GM06990 (cell line): ENCODE data around the gene NPFFR1.

Source experiments
- DNase-seq: peaks from one replicate; pipeline ENCODE4 v3.0.0-alpha.2; 2011; ENCODE audit not compliant: insufficient read length; ENCODE audit errors: extremely low read depth
- H3K27me3 ChIP-seq: replicated peaks from 2 replicates; pipeline ENCODE4 v1.6.0; 2011; ENCODE audit warnings: low read length; ENCODE audit not compliant: control insufficient read depth, insufficient read depth
- H3K36me3 ChIP-seq: 2 replicates; pipeline ENCODE4 v1.5.1; 2011; ENCODE audit warnings: low read length; ENCODE audit not compliant: control insufficient read depth, insufficient read depth
- H3K4me3 ChIP-seq: replicated peaks from 2 replicates; pipeline ENCODE4 v1.5.1; 2011; ENCODE audit warnings: low read depth, mild to moderate bottlenecking, control low read depth, low read length
- TF ChIP-seq, protein P1 (sequence below): IDR thresholded peaks from 2 replicates; pipeline ENCODE4 v1.5.1; 2011; ENCODE audit warnings: low read length, control low read depth, mild to moderate bottlenecking, inconsistent platforms; ENCODE audit not compliant: insufficient read depth, poor library complexity, severe bottlenecking

NPFFR1 gene

DNA sequence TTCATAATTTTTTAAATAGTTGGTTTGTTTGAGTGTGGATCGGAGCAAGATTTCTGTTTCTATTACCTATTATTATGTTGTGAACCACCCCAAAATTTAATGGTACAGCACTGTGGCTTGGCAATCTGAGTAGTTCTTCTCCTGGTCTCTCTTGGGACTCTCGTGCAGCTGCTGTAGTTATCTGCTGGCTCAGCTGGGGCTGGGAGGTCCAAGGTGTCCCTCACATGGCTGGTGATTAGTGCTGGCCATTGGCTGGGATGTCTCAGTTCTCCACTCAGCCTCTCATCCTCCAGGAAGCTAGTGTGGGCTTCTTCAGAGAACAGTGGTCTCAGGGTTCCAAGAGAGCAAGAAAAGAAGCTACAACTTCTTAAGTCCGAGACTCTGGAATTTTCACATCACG is 15.4 kb downstream of the NPFFR1 start:
- Histone ChIP-seq H3K36me3 (no peaks in the 10 kb centered on the region), H3K27me3 (no peaks in the 10 kb centered on the region), H3K4me3 (no peak overlapping the region)
- DNase-seq, result no peak
- TF ChIP-seq, protein P1, sequence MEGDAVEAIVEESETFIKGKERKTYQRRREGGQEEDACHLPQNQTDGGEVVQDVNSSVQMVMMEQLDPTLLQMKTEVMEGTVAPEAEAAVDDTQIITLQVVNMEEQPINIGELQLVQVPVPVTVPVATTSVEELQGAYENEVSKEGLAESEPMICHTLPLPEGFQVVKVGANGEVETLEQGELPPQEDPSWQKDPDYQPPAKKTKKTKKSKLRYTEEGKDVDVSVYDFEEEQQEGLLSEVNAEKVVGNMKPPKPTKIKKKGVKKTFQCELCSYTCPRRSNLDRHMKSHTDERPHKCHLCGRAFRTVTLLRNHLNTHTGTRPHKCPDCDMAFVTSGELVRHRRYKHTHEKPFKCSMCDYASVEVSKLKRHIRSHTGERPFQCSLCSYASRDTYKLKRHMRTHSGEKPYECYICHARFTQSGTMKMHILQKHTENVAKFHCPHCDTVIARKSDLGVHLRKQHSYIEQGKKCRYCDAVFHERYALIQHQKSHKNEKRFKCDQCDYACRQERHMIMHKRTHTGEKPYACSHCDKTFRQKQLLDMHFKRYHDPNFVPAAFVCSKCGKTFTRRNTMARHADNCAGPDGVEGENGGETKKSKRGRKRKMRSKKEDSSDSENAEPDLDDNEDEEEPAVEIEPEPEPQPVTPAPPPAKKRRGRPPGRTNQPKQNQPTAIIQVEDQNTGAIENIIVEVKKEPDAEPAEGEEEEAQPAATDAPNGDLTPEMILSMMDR, result no peak

- H3K27me3 ChIP-seq, result no peaks in the 10 kb centered on the region
These were observed 16.5 kb downstream of the NPFFR1 start for GRCh38 chr10:70267161-70267933.

GRCh38 chr10:70266701-70267100 is 17.1 kb downstream of the NPFFR1 start:
- TF ChIP-seq, protein P1, result no peak
- DNase-seq, result no peak
- no peaks in the 10 kb centered on the region for H3K36me3 ChIP-seq
- H3K27me3 ChIP-seq, result no peaks in the 10 kb centered on the region
- H3K4me3 ChIP-seq, result no peak overlapping the region

More at GRCh38 chr10:70267161-70267933, 16.5 kb downstream of the NPFFR1 start:
- Histone ChIP-seq H3K4me3 (no peak overlapping the region), H3K36me3 (no peaks in the 10 kb centered on the region)
- TF ChIP-seq, protein P1, result peak; percentile 32
- no peak for DNase-seq

DNA sequence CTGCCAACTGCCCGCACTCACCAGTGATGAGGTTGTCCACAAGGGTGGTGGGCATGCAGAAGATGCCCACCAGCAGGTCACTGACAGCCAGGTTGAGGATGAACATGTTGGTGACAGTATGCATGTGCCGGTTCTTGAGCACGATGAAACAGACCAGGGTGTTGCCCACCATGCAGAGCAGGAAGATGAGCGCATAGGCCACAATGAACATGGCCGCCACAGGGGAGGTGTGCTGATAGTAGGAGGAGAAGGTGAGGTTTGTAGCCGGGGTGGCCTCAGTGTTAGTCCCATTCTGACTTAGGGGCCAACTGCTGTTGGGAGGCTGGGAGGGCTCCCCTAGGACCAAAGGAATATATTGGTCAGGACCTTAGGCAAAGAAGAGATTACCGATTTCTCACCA is 17.7 kb downstream of the NPFFR1 start:
- no peaks in the 10 kb centered on the region for H3K36me3 ChIP-seq
- no peak for DNase-seq
- TF ChIP-seq, protein P1, result no peak

GRCh38 chr10:70265032-70265689 is 18.6 kb downstream of the NPFFR1 start:
- H3K36me3 ChIP-seq, result no peaks in the 10 kb centered on the region
- TF ChIP-seq, protein P1, result peak; percentile 50
- no peak overlapping the region for H3K4me3 ChIP-seq
- DNase-seq, result no peak
- no peaks in the 10 kb centered on the region for H3K27me3 ChIP-seq

More for the DNA sequence above, 17.7 kb downstream of the NPFFR1 start:
- H3K27me3 ChIP-seq, result no peaks in the 10 kb centered on the region
- no peak overlapping the region for H3K4me3 ChIP-seq
